HCT116 (cell line): ENCODE results near the gene SMIM45.

Experiments
- ATAC-seq: fragments of 200-7000 bp; cut with Tn5 transposase; 2 replicates; pipeline ENCODE4 v1.9.1; 2020; ENCODE audit warnings: mild to moderate bottlenecking, moderate library complexity
- BruUV-seq: library from RNA; stranded (reverse); fragments of 400-500 nt; replicated peaks from 2 replicates; lab custom pipeline; 2021; lab: Mats Ljungman, UMichigan
- CTCF ChIA-PET: fragments of 300-600 bp; sonication (Branson Sonifier 250); formaldehyde crosslinking; loops from one replicate; lab custom pipeline; 2021; ENCODE audit warnings: antibody characterized with exemption; lab: Charles Lee
- POLR2A ChIA-PET: fragments of 300-600, 350-600 bp; sonication (Branson Sonifier 250); formaldehyde crosslinking; loops from one replicate; lab custom pipeline; 2021; ENCODE audit warnings: antibody characterized with exemption; lab: Charles Lee
- RAD21 ChIA-PET, 2 experiments: fragments of 300-600 bp; sonication (Branson Sonifier 250); formaldehyde crosslinking; loops; one replicate each; lab custom pipeline; 2023; ENCODE audit warnings: low total read pairs in 2 of 2; ENCODE audit not compliant: uncharacterized antibody in 2 of 2, unreplicated experiment in 2 of 2, low non-redundant PET in 1 of 2; lab: Charles Lee
- DNase-seq: peaks from one replicate; pipeline ENCODE4 v3.0.0-alpha.2; 2010; ENCODE audit warnings: low read depth, low spot score
- H2AFZ ChIP-seq: fragments of 200-600 bp; shearing (Covaris generic), sonication (generic); 2 replicates; pipeline ENCODE4 v1.6.1; 2017; ENCODE audit warnings: low read depth, mixed run types, mixed read lengths, antibody characterized with exemption, low read length; ENCODE audit not compliant: poor library complexity, severe bottlenecking
- H3K27ac ChIP-seq: 2 replicates; pipeline ENCODE4 v1.5.1; 2012; ENCODE audit warnings: low read depth, low read length
- H3K27me3 ChIP-seq: fragments of 200-600 bp; sonication (generic); 2 replicates; pipeline ENCODE4 v1.6.1; 2016; ENCODE audit warnings: mixed run types, low read length, mixed read lengths; ENCODE audit not compliant: insufficient read depth
- H3K36me3 ChIP-seq, 2 experiments: fragments of 200-500 bp in 1 of 2; fragments of 200-600 bp in 1 of 2; sonication (Bioruptor generic) in 1 of 2; sonication (generic) in 1 of 2; 2 replicates each; pipeline versions ENCODE4 v1.5.1 to v1.6.1; 2014 to 2016; ENCODE audit warnings: low read length in 2 of 2, inconsistent platforms in 1 of 2, mixed read lengths in 1 of 2, mixed run types in 1 of 2; ENCODE audit not compliant: insufficient read depth in 2 of 2, control insufficient read depth in 1 of 2
- H3K4me1 ChIP-seq, 2 experiments: fragments of 200-600 bp in 1 of 2; sonication (generic) in 1 of 2; 2 replicates each; pipeline versions ENCODE4 v1.5.1 to v1.6.1; 2012 to 2017; ENCODE audit warnings: low read length in 2 of 2, inconsistent platforms in 1 of 2, mild to moderate bottlenecking in 1 of 2, mixed read lengths in 1 of 2, mixed run types in 1 of 2, moderate library complexity in 1 of 2; ENCODE audit not compliant: insufficient read depth in 2 of 2, control insufficient read depth in 1 of 2
- H3K4me2 ChIP-seq: fragments of 200-600 bp; sonication (generic); 2 replicates; pipeline ENCODE4 v1.6.1; 2017; ENCODE audit warnings: mixed run types, low read length, mixed read lengths
- H3K4me3 ChIP-seq, 2 experiments: fragments of 200-600 bp in 1 of 2; sonication (generic) in 1 of 2; replicated peaks in 1 of 2; 2 replicates each; pipeline ENCODE4 v1.5.1; 2011 to 2016; ENCODE audit warnings: low read length in 2 of 2, control low read depth in 1 of 2, low read depth in 1 of 2, mild to moderate bottlenecking in 1 of 2, mixed read lengths in 1 of 2, mixed run types in 1 of 2
- H3K79me2 ChIP-seq: fragments of 200-600 bp; sonication (generic); 2 replicates; pipeline ENCODE4 v1.6.1; 2017; ENCODE audit warnings: mild to moderate bottlenecking, mixed run types, low read length, moderate library complexity, mixed read lengths; ENCODE audit not compliant: insufficient read depth
- H3K9ac ChIP-seq: fragments of 200-600 bp; sonication (generic); 2 replicates; pipeline ENCODE4 v1.6.1; 2016; ENCODE audit warnings: low read length, mixed read lengths
- H3K9me2 ChIP-seq: fragments of 200-600 bp; sonication (generic), shearing (Covaris generic); 2 replicates; pipeline ENCODE4 v1.6.1; 2017; ENCODE audit warnings: mixed run types, mild to moderate bottlenecking, moderate library complexity; ENCODE audit not compliant: insufficient read depth
- H3K9me3 ChIP-seq, 2 experiments: fragments of 200-500 bp in 1 of 2; fragments of 200-600 bp in 1 of 2; sonication (Bioruptor generic) in 1 of 2; sonication (generic) in 1 of 2; 2 replicates each; pipeline ENCODE4 v1.6.1; 2014 to 2017; ENCODE audit warnings: low read length in 2 of 2, mixed read lengths in 2 of 2, inconsistent platforms in 1 of 2, low read depth in 1 of 2, mild to moderate bottlenecking in 1 of 2, mixed run types in 1 of 2, moderate library complexity in 1 of 2; ENCODE audit not compliant: control insufficient read depth in 1 of 2, insufficient read depth in 1 of 2
- H4K20me1 ChIP-seq: fragments of 200-600 bp; sonication (generic), shearing (Covaris generic); 2 replicates; pipeline ENCODE4 v1.6.1; 2017; ENCODE audit warnings: mixed run types, mild to moderate bottlenecking, moderate library complexity; ENCODE audit not compliant: insufficient read depth
- CBX3 ChIP-seq: IDR thresholded peaks from 2 replicates; pipeline ENCODE4 v1.6.1; 2012; ENCODE audit warnings: low read depth
- EZH2phosphoT487 ChIP-seq: fragments of 200-600 bp; IDR thresholded peaks from 2 replicates; pipeline ENCODE4 v1.6.1; 2018; ENCODE audit warnings: antibody characterized with exemption, borderline replicate concordance
- POLR2AphosphoS5 ChIP-seq: IDR thresholded peaks from 2 replicates; pipeline ENCODE4 v1.6.1; 2011; ENCODE audit warnings: mild to moderate bottlenecking, low read depth, low read length, moderate library complexity
- SIN3A ChIP-seq: IDR thresholded peaks from 2 replicates; pipeline ENCODE4 v1.6.1; 2012; ENCODE audit warnings: low read depth
- YY1 ChIP-seq: IDR thresholded peaks from 2 replicates; pipeline ENCODE4 v1.6.1; 2011; ENCODE audit warnings: low read length, low read depth, moderate library complexity, mild to moderate bottlenecking; ENCODE audit not compliant: insufficient replicate concordance; ENCODE audit errors: extremely low read depth
- intact Hi-C: fragments of 100-400 bp; cut with micrococcal nuclease; formaldehyde crosslinking; loops from 2 replicates; pipeline ENCODE4 v1.10.0; 2022
- TF ChIP-seq, protein P1 (sequence below): IDR thresholded peaks from 2 replicates; pipeline ENCODE4 v1.6.1; 2012
- TF ChIP-seq, protein P2 (sequence below): IDR thresholded peaks from 2 replicates; pipeline ENCODE4 v1.6.1; 2011; ENCODE audit warnings: mild to moderate bottlenecking, low read length, moderate library complexity; ENCODE audit not compliant: insufficient replicate concordance; ENCODE audit errors: extremely low read depth

The SMIM45 gene

DNA sequence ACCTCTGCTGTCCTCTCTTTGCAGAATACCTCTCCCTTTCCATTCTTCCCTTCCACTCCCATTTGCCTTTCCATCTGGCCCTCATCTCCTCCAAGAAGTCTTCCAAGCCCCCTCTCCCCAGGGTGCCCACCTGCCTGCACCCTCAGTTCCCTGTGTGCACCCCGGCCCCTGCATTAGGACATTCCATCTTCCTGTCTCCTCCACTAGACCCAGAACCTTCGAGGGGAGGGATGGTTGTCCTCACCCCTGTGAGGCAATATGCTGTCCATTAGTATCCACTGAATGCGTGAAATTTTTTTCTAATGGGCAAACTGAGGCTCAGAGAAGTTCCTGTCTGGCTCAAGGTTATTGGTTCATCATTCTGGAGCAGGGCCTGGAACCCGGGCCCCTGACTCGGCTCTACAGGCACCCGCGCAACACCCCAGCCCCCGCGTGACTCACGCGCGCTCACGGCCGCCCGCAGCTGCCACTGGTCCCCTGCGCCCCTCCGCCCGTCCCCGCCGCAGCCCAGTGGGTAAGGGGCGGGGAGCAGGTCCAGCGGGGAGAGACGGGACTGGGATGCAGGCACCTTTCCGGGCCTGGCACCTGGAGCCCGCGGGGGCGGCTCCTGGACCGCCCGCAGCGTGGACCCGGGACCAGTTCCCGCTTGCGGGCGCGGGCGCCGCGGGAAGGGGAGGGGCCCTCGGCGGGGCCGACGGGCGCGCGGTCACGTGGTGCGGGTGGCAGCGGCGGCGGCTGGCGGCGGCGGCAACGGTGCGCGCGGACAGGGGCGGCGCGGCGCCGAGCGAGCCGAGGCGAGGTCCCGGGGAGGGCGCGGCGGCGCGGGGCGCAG lies 24.3 kb downstream of the SMIM45 start:
- intact Hi-C loops, result no loop called here
- Histone ChIP-seq H2AFZ (no peak overlapping the region), H3K9ac (peak overlapping the region; percentile 44), H3K36me3 (no peaks in the 10 kb centered on the region), H3K27ac (no peak overlapping the region; the same call in 1 of the 2 replicates), H3K4me1 (peaks cover 8 to 12% of the 10 kb centered on the region in 2 experiments; a peak in 2 of 4 replicates), H3K9me3 (no peaks in the 10 kb centered on the region), H3K9me2 (no peaks in the 10 kb centered on the region), H4K20me1 (no peaks in the 10 kb centered on the region), H3K4me3 (peak overlapping the region; percentile 39 to 62), H3K79me2 (no peaks in the 10 kb centered on the region), H3K4me2 (peak overlapping the region; percentile 95), H3K27me3 (peaks cover 15% of the 10 kb centered on the region)
- TF ChIP-seq CBX3 (no peak), POLR2AphosphoS5 (peak; percentile 32; the same call in 1 of the 2 replicates)
- TF ChIP-seq, protein P1, sequence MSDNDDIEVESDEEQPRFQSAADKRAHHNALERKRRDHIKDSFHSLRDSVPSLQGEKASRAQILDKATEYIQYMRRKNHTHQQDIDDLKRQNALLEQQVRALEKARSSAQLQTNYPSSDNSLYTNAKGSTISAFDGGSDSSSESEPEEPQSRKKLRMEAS, result no peak
- ChIA-PET POLR2A (no interaction called here), CTCF (no interaction called here), RAD21 (no interaction called here)
- BruUV-seq, result no TSS peak
- DNase-seq, result no peak
- peak; percentile 84 for ATAC-seq

DNA sequence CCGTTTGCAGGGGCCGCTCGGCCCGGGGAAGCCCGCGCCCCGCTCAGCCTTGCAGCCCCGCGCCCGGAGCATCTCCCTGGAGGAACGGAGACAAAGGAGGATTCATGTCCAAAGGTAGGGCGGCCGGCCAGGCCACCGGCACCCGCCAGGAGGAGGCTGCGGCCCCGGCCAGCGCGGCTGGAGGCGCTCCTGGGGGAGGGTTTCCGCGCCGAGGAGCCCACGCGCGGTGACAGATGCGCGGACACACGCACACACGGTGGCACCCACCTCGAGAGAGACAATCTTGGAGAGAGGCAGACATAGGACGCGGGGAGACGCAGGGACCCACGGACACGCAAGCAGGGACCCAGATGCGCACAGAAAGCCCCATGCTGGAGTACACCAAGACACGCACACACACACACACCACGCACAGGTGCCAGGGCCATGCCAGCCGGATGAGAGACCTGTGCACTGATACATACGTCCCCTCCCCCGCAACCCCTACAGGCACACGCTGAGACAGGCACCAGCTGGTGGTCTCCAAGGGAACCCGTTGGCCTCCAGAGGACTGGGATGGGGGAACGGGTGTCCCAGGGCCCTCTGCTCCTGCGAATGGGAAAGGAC lies 25.1 kb downstream of the SMIM45 start:
- H3K9me3 ChIP-seq, result no peaks in the 10 kb centered on the region
- H3K27ac ChIP-seq, result peak overlapping the region; percentile 30; the same call in 1 of the 2 replicates
- TF ChIP-seq SIN3A (no peak), YY1 (no peak), EZH2phosphoT487 (no peak), POLR2AphosphoS5 (no peak)
- TF ChIP-seq, protein P2, sequence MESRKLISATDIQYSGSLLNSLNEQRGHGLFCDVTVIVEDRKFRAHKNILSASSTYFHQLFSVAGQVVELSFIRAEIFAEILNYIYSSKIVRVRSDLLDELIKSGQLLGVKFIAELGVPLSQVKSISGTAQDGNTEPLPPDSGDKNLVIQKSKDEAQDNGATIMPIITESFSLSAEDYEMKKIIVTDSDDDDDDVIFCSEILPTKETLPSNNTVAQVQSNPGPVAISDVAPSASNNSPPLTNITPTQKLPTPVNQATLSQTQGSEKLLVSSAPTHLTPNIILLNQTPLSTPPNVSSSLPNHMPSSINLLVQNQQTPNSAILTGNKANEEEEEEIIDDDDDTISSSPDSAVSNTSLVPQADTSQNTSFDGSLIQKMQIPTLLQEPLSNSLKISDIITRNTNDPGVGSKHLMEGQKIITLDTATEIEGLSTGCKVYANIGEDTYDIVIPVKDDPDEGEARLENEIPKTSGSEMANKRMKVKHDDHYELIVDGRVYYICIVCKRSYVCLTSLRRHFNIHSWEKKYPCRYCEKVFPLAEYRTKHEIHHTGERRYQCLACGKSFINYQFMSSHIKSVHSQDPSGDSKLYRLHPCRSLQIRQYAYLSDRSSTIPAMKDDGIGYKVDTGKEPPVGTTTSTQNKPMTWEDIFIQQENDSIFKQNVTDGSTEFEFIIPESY, result no peak
- TF ChIP-seq, all 23 proteins: peak for 0
- ATAC-seq, result peak; percentile 21
- POLR2A ChIA-PET, result interaction anchor here (0.6 kb wide), 1 partner anchor 93 kb away, joined by 4 read pairs; no protein-coding TSS in a partner anchor
- no peaks in the 10 kb centered on the region for H3K79me2 ChIP-seq
- intact Hi-C loops, result no loop called here
- H3K9ac ChIP-seq, result peak overlapping the region; percentile 15; the same call in 1 of the 2 replicates
- H2AFZ ChIP-seq, result no peak overlapping the region
- RAD21 ChIA-PET, result no interaction called here
- no peaks in the 10 kb centered on the region for H3K36me3 ChIP-seq
- H4K20me1 ChIP-seq, result no peaks in the 10 kb centered on the region
- CTCF ChIA-PET, result no interaction called here
- peak overlapping the region; percentile 84 for H3K4me2 ChIP-seq
- H3K4me1 ChIP-seq, result peaks cover 8 to 12% of the 10 kb centered on the region in 2 experiments; a peak in 2 of 4 replicates
- H3K4me3 ChIP-seq, result peak overlapping the region; percentile 35 to 59
- H3K9me2 ChIP-seq, result no peaks in the 10 kb centered on the region
- H3K27me3 ChIP-seq, result peaks cover 15% of the 10 kb centered on the region
- DNase-seq, result no peak
- BruUV-seq, result no TSS peak
